Activated CD8-positive, alpha-beta memory T cell treated with anti-CD3 and anti-CD28 coated beads, Interleukin-2, amount 50 U/mL, for 48 hours (primary cell): ENCODE data around the gene S100A1.

Experiments used
- DNase-seq: peaks from one replicate; pipeline ENCODE4 v3.0.0-alpha.2; 2020

Gene S100A1

GRCh38 chr1:153611356-153611755 is 16.9 kb upstream of the S100A1 start:
- DNase-seq, result no peak

- no peak for DNase-seq
Measured at GRCh38 chr1:153612111-153612754, 16.0 kb upstream of the S100A1 start.

- DNase-seq, result no peak
Measured at GRCh38 chr1:153612755-153613331, 15.4 kb upstream of the S100A1 start, which contains the start of gene S100A16. TSS of gene S100A16 (minus strand) at chr1:153613137. CDS start at chr1:153608151, 4,986 bp downstream.

- DNase-seq, result no peak
Measured at GRCh38 chr1:153613406-153613805, 14.8 kb upstream of the S100A1 start.

GRCh38 chr1:153614189-153614900 is 13.9 kb upstream of the S100A1 start:
- no peak for DNase-seq

GRCh38 chr1:153614906-153615305 is 13.3 kb upstream of the S100A1 start:
- DNase-seq, result no peak

- no peak for DNase-seq
Measured at GRCh38 chr1:153615406-153615805, 12.8 kb upstream of the S100A1 start.

GRCh38 chr1:153616144-153616916 is 11.9 kb upstream of the S100A1 start, which contains the start of gene S100A14:
TSS of gene S100A14 (minus strand) at chr1:153616325. CDS start at chr1:153615858, 467 bp downstream.
- DNase-seq, result no peak

GRCh38 chr1:153616917-153617311 is 11.3 kb upstream of the S100A1 start:
- DNase-seq, result no peak

- no peak for DNase-seq
Measured at GRCh38 chr1:153617663-153618062, 10.6 kb upstream of the S100A1 start.

- DNase-seq, result no peak
Measured at GRCh38 chr1:153619171-153619570, 9.1 kb upstream of the S100A1 start.

- DNase-seq, result no peak
Measured at GRCh38 chr1:153623101-153623500, 5.1 kb upstream of the S100A1 start.

- no peak for DNase-seq
Measured at GRCh38 chr1:153624965-153625611, 3.1 kb upstream of the S100A1 start.

- DNase-seq, result no peak
Measured at GRCh38 chr1:153626477-153626903, 1.7 kb upstream of the S100A1 start.

GRCh38 chr1:153626904-153627714 is 1.1 kb upstream of the S100A1 start, which contains the start of gene S100A13:
TSS of gene S100A13 (minus strand) at chr1:153627505. CDS start at chr1:153626472, 1,033 bp downstream.
- no peak for DNase-seq

- DNase-seq, result no peak
Measured at GRCh38 chr1:153628638-153629342, 556 bp downstream of the S100A1 start.

GRCh38 chr1:153629343-153629665 is 1.1 kb downstream of the S100A1 start:
- DNase-seq, result no peak

GRCh38 chr1:153629971-153630370 is 1.7 kb downstream of the S100A1 start:
- no peak for DNase-seq

- DNase-seq, result no peak
Measured at GRCh38 chr1:153630384-153630783, 2.1 kb downstream of the S100A1 start.

GRCh38 chr1:153631047-153632022 is 3.1 kb downstream of the S100A1 start:
- DNase-seq, result no peak
